Measurements from ENCODE around the gene FGR.
A peak's percentile ranks its signal among the peaks of the same experiment; 100 is the strongest.

Gene FGR

DNA sequence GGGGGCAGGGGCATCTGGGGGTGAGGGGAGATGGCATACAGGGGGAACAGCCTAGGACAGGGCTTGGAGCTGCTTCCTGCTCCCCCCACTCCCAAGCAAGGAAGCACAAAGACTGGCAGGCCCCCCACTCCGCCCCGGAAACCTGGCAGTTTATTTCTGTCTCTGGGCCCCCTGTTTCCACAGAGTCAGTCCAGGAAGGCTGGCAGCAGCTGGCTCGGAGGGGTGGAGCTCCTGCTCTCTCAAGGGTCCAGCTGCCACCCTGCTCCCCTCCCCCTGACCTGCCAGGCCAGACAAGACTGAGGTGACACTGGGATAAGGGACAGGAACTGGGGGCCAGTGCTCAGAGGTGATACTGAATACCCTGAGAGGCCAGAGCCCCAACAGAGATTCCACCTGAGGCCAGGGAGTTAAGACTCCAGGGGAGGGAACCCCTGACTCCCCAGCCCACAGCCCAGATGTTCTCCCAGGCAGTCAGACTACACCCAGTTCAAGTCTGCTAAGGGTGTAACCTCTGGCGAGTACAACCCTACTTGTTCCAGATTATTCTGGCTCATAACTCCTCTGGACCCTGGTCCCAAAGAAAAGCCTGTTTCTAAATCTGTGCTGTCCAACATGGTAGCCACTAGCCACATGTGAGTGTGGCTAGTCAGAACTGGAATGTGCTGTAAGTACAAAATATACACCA lies 57.3 kb downstream of the FGR start:
- TF ChIP-seq CTCF (IDR thresholded peaks at IDR 0.05; ENCODE audit: low read depth, low read length): no peak
- no peak overlapping the region for H3K4me3 ChIP-seq (ENCODE audit: low read depth, low read length)

GRCh38 chr1:27576806-27577227 lies 58.2 kb downstream of the FGR start:
- no peaks in the 10 kb centered on the region for H3K9me3 ChIP-seq
- H3K4me1 ChIP-seq: peaks cover 34% of the 10 kb centered on the region
- H3K4me3 ChIP-seq (ENCODE audit: low read depth, low read length): no peak overlapping the region
- no peak for DNase-seq
- TF ChIP-seq CTCF (IDR thresholded peaks at IDR 0.05; ENCODE audit: low read depth, low read length): no peak
- H3K27me3 ChIP-seq: no peaks in the 10 kb centered on the region
- H3K36me3 ChIP-seq: no peaks in the 10 kb centered on the region

More for the DNA sequence above, 57.3 kb downstream of the FGR start:
- no peaks in the 10 kb centered on the region for H3K36me3 ChIP-seq
- DNase-seq: no peak
- H3K4me1 ChIP-seq: peaks cover 26% of the 10 kb centered on the region
- H3K9me3 ChIP-seq: no peaks in the 10 kb centered on the region
- H3K27me3 ChIP-seq: no peaks in the 10 kb centered on the region

DNA sequence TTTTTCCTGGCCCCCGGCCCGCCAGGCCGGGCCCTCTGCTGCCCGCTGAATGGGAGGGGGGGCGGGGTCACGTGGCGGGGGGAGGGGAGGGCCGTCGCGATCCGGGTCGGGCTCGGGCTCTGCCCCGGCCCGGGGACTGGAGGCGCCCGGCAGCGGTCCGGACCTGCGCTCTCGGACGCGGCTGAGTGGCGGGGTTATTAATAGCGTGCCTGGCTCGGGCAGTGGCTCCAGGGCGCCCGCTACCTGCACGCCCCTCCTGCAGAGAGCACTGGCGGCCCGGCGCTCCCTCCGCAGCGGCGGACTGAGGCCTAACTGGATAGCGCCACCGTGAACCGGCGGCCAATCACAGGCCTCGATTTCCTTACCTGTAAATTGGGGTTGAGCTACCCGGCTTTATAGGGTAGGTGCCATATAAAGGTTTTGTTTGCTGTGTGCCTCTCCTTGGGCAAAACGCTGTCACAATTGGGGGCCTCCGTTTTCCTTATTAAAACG lies 59.1 kb downstream of the FGR start:
- H3K27me3 ChIP-seq: no peaks in the 10 kb centered on the region
- peak overlapping the region; percentile 38 for H3K4me3 ChIP-seq (ENCODE audit: low read depth, low read length)
- H3K36me3 ChIP-seq: no peaks in the 10 kb centered on the region
- H3K9me3 ChIP-seq: no peaks in the 10 kb centered on the region
- H3K4me1 ChIP-seq: peaks cover 34% of the 10 kb centered on the region
- 0 out of 2 replicates have a peak, but pooled peaks have one; percentile 3 for TF ChIP-seq CTCF (IDR thresholded peaks at IDR 0.05; ENCODE audit: low read depth, low read length)
- DNase-seq: peak; percentile 52

- Histone ChIP-seq H3K36me3 (no peaks in the 10 kb centered on the region), H3K27me3 (no peaks in the 10 kb centered on the region), H3K9me3 (no peaks in the 10 kb centered on the region), H3K4me1 (peaks cover 34% of the 10 kb centered on the region), H3K4me3 (ENCODE audit: low read depth, low read length) (peak overlapping the region; percentile 38)
- peak; percentile 32; the same call in 1 of the 2 replicates for TF ChIP-seq CTCF (IDR thresholded peaks at IDR 0.05; ENCODE audit: low read depth, low read length)
- DNase-seq: peak; percentile 76
Observed at GRCh38 chr1:27574871-27575831, 59.8 kb downstream of the FGR start.

DNA sequence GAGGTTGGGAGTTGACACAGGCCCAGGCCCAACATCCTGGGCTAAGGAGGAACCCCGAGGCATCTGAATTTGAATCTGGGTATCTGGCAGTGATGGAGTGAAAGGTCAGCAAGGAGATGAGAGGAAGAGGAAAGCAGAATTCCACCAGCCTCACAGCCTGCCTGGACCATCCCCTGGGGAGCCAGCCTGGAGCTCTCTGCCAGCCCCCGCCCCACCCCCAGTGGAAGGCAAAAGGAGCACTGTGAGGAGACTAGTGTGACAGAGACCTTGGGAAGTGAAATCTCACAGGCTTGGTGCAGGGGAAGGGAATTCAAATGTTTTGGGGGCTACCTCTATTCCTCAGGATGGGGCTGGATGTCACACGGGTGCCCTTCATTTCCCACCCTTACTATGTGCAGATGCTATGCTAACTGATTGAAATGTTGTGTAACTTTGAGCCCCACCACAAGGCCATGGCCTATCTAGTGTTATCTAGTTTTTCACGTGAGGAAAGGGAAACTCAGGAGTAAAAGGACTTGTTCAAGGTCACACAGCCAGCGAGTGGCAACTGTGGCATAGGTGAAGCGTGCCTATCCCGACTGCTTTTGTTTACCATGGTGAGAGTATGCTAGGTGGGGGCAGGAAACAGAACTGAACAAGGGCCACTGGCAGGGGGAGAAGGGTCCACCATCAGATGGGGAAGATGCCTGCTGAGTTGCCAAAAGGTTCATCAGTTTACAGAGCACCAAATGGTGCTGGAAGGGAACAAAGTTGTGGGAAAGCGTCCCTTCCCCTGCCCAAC lies 60.8 kb downstream of the FGR start:
- peak; percentile 40 for DNase-seq
- Histone ChIP-seq H3K9me3 (no peaks in the 10 kb centered on the region), H3K27me3 (no peaks in the 10 kb centered on the region), H3K4me3 (ENCODE audit: low read depth, low read length) (no peak overlapping the region), H3K36me3 (no peaks in the 10 kb centered on the region), H3K4me1 (peaks cover 34% of the 10 kb centered on the region)
- no peak for TF ChIP-seq CTCF (IDR thresholded peaks at IDR 0.05; ENCODE audit: low read depth, low read length)
